HG02610 (cell line): Measurements from ENCODE around the gene BCAR1.

Source experiments
- ATAC-seq: cut with Tn5 transposase; IDR thresholded peaks from one replicate; pipeline ENCODE4 v1.9.1; 2021; ENCODE audit warnings: mild to moderate bottlenecking, moderate library complexity; ENCODE audit not compliant: unreplicated experiment

Gene BCAR1

GRCh38 chr16:75179208-75179607, 72.2 kb downstream of the BCAR1 start:
- no peak for ATAC-seq
